8988T (cell line): ENCODE measurements around the gene FBXL17.
A peak's percentile ranks its signal among the peaks of the same experiment; 100 is the strongest.
"Not testable (repeated sequence)": the region's sequence is repeated elsewhere in the genome, so short reads cannot be mapped to it uniquely, and the experiment has no call there.

Experiments
- DNase-seq: peaks from one replicate; pipeline ENCODE4 v3.0.0; 2011

FBXL17 gene

DNA sequence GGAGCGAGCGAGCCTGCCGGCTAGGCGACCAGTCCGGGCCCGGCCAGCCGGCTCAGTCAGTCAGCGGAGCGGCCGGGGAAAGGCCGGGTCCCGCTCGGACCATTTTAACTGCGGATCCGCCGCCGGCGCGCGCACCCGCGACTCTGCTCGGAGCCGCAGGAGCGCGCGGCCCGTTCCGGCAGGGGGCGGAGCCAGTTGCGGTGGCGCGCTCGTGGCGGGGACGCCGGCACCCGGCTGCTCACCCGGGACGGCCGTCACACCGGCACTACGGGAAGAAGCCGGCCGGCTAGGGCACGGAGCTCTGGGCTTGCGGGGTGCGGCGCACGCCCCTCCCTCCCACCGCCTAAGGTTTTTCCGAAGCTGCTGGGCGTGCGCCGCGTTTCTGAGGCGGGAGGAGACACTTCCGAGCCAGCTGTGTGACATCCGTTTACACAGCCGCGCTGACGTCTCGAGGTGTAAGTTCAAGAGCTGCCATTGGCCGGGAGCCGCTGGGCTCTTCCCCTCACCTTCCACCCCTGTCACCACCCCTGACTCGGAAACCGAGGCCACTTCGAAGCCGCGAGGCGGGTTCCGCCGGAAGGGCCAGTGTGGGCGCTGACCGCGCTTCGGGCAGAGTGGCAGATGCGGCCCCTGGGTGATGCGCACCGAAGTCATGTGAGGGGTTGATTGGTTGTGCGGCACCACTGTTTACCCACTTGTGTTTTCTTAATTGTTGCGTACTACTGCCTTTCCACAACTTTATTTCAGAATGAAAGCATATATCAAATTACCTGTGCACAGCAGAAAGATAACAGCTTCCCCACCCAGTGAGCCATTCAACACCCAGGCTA is at the start of gene FBXL17:
Gene FBXL17 (minus strand): TSS at position 145 of the 830 bp plus-strand sequence.
- peak; percentile 58 for DNase-seq

DNA sequence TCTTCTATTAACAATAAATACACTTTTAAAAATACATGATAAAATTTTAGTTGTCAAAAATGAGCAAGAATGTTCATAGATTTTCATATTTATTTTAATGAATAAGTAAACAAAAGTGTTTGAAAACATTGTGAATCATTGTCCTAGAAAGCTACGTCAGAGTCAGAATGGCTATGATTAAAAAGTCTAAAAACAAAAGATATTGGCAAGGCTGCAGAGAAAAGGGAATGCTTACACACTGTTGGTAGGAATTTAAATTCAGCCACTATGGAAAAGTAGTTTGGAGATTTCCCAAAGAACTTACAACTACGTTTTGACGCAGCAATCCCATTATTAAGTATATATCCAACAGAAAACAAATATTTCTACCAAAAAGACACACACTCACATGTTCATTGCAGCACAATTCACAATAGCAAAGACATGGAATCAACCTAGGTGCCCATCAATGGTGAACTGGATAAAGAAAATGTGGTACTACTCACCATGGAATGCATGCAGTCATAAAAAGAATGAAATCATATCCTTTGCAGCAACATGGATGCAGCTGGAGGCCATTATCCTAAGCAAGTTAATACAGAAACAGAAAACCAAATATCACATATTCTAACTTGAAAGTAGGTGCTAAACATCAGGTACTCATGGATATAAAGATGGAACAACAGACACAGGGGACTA is 49.2 kb upstream of the FBXL17 start:
- DNase-seq: no peak

DNA sequence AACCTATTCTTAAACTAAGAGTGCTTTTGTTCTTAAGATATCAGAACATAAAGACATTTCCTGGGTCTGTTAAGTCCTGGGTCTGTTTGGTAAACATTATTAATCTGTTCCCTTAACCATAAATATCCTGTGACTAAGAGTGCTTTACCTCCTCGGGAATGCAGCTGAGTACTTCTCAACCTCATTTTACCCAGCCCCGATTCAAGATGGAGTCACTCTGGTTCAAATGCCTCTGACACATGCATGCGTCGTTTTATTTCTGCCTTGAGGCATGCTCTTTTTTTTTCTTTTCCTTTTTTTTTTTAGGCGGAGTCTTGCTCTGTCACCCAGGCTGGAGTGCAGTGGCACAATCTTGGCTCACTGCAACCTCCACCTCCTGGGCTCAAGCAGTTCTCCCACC is 39.8 kb upstream of the FBXL17 start:
- no peak for DNase-seq

DNA sequence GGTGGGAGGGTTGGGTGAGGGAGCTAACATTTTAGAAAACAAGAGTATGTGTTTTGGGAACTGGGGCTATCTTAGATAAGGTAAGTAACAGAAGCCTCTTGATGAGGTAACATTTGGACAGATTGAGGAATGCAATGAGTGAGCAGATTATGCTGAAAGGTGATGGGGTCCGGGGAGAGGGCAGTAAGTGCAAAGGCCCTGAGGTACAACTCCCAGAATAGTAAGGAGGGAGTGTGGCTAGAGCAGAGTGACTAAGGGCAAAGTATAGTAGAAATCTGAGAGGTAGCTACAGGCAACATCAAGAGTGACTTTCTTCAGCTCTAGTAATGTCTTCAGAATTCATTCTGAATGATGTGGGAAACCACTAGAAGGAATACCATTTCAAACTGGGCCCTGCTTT is 38.9 kb upstream of the FBXL17 start:
- DNase-seq: no peak

DNA sequence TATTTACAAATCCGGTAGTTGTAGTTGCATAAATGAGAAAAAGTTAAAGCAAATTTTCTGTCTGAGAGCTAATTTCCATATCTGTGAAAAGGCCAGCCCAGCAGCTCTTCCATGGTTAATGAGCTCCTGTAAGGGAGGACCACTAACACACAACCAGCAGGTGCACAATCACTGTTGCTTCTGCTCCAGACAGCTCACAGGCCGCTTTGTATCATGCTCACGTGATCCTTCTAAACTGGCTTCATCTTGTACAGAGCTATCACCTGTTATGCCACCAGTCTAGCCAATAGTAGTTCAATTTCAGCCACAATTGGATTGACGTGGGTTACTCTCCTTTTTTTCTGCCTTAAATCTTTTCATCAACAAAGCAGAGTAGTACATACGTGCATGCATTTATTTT is 38.3 kb upstream of the FBXL17 start:
- no peak for DNase-seq

DNA sequence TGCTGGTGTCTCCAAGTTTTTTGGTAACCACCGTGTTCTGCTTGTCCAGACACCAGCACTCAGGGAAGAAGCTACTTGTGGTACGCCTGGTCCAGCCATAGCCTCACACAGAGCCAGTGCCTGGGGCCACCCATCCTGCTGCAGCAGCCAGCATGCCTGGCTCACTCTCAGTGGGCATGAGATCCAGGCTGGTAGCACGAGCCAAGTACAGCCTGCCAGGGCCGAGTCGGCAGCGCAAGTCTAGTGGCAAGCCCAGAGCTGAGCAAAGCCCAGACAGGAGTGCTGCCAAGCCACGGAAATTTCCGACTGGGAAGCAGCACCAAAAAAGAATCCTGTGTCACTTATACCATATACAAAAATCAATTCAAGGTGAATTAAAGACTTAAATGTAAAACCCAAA is 36.3 kb upstream of the FBXL17 start:
- DNase-seq: no peak

DNA sequence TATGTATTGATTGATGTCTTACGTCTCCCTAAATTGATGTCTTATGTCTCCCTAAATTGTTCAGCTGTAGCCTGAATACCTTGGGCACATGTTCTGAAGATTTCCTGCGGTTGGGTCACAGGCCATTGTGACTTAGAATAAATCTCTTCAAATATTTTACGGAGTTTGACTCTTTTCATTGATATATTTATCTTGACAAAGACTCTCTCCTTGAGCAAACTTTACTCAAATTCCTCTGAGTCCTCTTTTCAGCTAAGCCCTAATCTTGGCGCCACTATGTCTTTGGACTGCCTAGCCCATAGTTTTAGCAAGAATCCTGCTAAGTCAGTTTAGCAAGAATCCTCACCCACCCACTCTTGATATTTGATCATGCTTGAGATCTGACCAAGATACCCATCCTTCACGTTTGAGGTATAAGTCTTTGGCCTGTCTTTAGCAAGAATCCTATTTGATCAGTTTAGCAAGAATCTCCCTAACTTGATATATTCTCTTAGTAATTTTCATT is 35.3 kb upstream of the FBXL17 start:
- DNase-seq: no peak

DNA sequence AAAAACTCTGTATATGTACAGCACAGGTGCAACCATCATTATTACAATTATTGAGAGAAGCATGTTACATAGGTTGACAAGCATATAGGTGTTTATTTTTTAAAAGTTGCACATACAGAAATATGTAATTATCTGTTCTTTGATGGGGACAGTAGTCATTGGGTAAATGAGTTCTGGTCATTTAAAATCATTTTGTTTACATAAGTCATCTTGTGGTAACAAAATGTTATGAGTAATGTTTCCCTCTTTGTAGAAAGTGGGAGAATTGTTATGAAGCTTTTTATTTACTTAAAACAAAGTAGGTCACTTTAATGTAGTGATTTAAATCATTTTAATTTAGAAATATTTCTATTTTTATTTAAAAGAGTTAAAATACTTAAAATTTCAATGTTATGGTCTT is 33.8 kb upstream of the FBXL17 start:
- no peak for DNase-seq

DNA sequence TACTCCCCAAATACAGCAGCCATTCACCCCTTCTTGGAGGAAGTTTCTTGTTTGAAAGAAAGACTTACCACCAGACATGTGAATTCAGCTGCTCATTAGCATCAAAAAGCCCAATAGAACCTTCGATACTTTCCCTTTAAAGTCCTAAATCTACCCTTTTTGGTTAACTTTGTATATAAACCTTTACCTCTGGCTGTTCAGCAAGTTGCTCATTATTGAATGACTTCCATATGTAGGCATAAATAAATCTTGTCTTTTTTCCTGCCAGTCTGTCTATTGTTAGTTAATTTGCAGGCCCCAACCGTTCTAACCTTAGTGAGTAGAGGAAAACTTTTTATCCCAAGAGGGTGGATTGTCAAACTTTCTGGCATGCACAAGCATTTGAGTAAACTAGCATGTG is 27.9 kb upstream of the FBXL17 start:
- DNase-seq: no peak

DNA sequence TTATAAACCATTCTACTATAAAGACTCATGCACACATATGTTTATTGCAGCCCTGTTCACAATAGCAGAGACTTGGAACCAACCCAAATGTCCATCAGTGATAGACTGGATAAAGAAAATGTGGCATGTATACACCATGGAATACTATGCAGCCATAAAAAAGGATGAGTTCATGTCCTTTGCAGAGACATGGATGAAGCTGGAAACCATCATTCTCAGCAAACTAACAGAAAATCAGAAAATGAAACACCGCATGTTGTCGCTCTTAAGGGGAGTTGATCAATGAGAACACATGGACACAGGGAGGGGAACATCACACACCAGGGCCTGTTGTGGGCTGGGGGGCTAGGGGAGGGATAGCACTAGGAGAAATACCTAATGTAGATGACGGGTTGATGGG is 23.3 kb upstream of the FBXL17 start:
- not testable (repeated sequence) for DNase-seq

DNA sequence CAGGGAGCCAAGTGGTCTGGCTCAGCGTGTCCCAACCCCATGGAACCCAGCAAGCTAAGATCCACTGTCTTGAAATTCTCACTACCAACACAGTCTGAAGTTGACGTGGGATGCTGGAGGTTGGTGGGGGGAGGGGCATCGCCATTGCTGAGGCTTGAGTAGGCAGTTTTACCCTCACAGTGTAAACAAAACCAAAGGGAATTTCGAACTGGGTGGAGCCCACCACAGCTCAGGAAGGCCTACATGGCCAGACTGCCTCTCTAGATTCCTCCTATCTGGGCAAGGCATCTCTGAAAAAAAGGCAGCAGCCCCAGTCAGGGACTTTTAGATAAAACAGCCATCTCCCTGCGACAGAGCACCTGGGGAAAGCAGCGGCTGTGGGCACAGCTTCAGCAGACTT is 17.1 kb upstream of the FBXL17 start:
- DNase-seq: no peak

DNA sequence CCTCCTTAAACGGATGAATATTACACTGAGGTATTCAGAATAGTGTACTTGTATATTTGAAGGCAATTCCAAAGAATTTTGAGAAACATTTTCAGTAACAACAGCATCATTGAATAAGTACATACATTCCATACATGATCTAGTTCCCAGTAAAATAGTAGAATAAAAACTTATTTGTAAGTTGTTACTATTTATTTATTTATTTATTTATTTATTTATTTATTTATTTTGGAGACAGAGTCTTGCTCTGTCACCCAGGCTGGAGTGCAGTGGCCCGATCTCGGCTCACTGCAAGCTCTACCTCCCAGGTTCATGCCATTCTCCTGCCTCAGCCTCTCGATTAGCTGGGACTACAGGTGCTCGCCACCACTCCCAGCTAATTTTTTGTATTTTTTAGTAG is 14.9 kb upstream of the FBXL17 start:
- DNase-seq: not testable (repeated sequence)

DNA sequence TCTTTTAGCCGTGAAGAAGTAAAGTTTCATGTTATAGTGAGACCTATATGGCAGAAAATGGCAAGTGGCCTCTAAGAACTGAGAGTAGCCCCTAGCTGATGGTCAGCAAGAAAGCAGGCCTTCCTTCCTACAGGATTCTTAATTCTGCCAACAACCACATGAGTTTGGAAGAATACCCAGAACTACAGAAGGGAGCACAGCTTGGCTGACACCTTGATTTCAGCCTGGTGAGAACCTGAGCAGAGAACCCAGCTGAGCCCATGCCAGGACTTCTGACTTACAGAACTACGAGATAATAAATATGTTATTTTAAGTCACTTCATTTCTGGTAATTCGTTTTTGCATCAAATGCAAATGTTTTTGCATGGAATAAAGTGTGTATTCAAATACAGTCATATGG is 5.9 kb upstream of the FBXL17 start:
- no peak for DNase-seq

DNA sequence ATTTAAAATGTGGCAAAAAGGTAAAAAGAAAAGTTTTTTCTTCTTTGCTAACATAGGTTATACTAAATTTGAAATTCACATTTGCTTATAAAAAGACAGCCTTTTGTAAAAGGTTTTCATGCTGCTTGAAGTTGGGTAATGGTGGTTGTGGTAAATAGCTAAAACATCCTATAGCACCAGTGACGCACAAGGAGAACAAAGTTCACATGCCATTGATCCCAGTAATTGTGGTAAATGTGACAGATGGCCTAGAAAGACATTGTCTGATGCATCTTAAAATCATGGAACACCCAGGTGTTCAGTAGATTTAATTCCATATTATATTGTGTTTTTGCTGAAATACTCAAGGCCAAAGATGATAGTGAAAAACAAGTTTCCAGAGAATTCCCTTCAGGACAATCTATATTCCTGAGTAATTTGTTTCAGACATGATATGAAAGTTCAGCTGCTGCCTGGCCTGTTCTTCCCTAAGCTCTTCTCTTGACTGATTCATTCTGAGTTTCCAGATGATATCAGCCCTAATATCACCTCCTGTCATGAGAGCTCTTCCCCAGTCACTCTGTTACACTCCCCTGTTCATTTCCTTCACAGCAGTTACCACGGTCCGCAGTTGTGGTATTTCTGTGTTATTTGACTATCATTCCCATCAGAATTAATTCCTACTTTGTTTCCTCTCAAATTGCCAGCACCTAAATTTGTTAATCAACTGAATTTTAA is 4.6 kb upstream of the FBXL17 start:
- DNase-seq: no peak

DNA sequence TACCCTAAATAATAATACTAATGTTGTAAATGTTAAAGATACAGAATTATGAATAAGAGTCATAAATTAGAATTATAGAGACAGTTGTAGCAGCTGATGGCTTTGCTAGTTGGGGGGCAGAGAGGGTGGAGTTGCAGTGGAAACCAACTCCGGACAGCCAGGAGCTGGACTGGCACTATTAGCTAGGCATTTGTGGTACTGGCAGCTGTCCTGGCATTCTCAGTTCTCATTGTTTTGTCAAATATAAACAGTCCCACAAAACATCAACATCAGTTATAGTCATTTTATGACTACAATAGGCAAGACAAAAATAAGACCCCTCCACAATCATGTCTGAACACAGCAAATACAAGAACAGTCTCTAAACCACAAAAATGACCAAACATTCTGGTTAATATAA is 2.8 kb upstream of the FBXL17 start:
- no peak for DNase-seq

DNA sequence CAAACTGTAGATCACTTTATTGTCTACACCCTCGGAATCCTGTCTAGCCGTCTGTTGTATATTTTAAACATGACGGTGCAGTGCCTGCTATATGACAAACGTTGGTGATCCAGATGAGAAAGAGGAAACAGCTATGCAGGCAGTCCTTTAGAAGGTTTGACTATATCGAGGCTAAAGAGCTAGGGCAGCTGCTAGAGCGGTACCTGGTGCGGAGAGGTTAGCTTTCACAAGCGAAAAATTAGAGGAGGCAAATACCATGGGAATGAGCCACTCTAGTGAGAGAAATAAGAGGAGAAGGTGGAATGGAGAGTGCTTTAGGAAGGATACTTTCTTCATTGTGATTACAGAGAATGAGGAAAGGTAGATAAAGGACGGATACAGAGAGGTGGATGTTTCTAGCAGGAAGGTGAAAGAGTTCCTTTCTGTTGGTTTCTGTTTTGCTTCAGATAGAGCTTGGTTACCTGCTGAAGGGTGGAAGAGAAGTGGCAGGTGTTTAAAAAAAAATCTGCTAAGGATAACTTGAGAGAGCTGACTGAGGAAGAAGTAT is 959 bp upstream of the FBXL17 start:
- no peak for DNase-seq

DNA sequence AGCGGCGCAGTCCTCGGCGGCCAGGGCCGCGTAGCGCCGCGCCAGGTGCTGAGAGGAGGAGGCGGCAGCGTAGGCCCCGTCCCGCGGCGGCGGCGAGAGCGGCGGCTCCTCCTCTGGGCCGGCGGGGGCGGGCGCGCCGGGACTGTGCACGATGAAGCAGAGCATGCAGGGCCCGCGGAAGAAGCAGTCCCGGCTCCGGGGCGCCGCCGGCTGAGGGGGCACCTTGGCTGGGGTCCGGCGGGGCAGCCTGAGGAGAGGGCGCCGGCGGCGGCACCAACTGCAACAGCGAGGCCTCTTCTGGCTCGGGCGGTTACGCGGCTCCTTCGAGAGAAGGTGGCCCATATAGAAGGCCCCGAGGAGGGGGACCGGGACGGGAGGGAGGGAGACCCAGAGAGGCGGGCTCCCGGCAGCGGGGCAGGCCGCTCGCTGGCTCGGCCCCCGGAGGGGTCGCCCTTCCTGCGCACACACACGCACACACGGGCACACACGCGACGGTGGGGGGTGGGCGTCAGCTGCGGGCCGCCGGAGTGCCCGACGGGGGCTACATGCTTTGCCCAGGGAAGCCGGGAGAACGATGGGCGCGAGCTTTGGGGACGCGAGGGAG is 446 bp downstream of the FBXL17 start:
- peak; percentile 27 for DNase-seq

DNA sequence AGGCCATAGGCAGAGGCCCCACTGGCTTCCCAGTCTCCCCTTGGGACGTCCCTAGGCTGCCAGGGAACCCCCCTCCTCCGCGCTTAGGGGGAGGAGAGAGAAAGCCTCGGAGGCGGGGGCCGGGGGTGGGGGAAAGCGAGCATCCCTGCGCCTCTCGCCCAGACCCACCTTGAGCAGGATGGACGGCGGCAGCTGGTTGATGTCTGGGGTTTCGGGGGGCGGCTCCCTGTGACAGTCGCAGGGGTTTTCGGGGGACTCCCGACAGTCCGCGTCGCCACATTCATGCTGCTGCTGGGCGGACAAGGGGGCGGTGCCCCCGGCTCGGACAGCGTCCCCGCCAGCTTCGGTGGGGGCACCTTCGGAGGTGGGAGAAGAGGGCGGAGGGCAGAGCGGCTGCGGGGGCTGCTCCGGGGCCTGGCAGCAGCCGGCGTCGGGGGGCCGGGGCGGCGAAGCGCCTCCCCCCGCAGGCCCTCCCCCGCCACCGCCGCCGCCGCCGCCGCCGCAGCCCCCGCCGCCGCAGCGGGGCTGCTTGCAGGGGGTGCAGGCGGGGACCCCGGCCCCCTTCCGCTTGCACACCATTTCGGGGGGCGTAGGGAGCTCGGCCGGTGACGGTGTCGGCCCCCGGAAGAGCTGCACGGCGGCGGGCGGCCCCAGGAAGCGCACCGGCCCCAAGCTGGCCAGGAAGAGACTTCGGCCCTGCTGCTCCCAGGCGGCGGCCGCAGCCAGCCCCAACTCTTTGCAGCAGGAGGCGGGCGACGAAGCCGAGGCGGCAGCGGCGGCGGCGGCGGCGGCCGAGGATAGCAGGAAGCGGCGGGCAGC is 1.2 kb downstream of the FBXL17 start:
- DNase-seq: peak; percentile 23

DNA sequence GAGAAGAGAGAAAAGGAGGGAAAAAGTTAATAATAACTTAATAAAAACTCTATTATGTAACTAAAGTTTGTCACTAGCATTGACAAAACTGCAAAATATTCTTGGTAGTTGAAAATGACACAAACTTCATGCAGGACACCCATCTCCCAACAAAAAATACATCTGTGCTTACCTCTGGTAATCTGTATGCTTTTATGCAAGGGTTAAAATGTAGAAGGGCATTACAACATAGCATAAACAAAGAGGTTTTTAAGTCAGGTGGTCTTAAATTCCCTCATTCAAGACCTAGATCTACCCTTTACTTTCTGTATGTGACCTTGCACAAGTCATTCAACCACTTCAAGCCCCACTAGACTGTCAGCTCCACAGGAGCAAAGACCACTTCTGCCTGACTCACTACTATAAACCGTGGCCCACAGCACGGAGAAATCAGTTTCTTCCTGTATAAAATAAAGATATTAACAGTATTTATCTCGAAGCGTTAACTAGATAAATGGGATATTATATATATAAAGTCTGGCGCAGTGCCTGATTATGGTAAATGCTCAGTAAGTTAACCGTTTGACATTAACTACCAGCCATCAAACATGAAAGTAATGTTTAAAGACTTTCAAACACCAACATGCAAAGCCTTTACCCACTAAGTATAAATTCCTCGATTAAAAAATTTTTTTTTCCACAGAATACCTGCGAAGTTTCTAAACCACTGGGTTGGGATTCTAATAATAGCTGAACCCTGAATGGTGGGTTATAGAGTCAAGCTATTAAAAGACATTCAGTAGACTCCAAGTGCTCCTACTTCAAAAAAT is 2.0 kb downstream of the FBXL17 start:
- DNase-seq: no peak

DNA sequence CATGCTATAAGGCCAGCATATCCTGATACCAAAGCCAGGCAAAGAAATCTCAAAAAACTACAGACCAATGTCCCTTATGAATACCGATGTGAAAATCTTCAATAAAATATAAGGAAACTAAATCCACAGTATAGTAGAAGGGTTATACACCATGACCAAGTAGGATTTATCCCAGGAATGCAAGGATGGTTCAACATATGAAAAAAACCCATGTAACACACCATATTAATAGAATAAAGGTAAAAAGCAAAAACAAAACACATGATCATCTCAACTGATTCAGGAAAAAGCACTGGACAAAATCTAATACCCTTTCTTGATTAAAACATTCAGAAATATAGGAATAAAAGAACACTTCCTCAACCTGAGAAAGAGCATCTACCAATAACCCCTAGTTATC is 6.1 kb downstream of the FBXL17 start:
- no peak for DNase-seq

DNA sequence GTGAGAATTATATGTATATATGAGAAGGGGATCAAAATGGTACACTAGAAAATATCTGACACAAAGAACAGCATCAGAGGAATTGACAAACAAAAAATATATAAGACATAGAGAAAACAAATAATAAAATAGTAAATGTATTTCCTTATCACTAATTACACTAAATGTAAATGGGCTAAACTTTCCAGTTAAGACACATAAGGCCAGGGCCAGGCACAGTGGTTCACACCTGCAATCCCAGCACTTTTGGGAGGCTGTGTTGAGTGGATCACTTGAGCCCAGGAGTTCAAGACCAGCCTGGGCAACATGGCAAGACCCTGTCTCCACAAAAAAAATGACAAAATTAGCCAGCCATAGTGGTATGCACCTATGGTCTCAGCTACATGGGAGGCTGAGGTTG is 8.5 kb downstream of the FBXL17 start:
- no peak for DNase-seq
